Measurements from ENCODE around the gene MDM4.
A peak's percentile ranks its signal among the peaks of the same experiment; 100 is the strongest.
"Not testable (repeated sequence)": the region's sequence is repeated elsewhere in the genome, so short reads cannot be mapped to it uniquely, and the experiment has no call there.

MDM4 gene

GRCh38 chr1:204563780-204564179, 47.6 kb downstream of the MDM4 start:
- DNase-seq: no peak

- no peak for DNase-seq
Observed at GRCh38 chr1:204564835-204565234, 48.6 kb downstream of the MDM4 start.

- peak; percentile 72 for DNase-seq
Observed at GRCh38 chr1:204565617-204566582, 49.7 kb downstream of the MDM4 start.

- no peak for DNase-seq
Observed at GRCh38 chr1:204566583-204566955, 50.4 kb downstream of the MDM4 start.

- no peak for DNase-seq
Observed at GRCh38 chr1:204567071-204567470, 50.9 kb downstream of the MDM4 start.

- DNase-seq: no peak
Observed at GRCh38 chr1:204568576-204569315, 52.5 kb downstream of the MDM4 start.

- DNase-seq: no peak
Observed at GRCh38 chr1:204569478-204569877, 53.3 kb downstream of the MDM4 start.

- DNase-seq: not testable (repeated sequence)
Observed at GRCh38 chr1:204570021-204570420, 53.8 kb downstream of the MDM4 start.

- DNase-seq: no peak
Observed at GRCh38 chr1:204571128-204571527, 54.9 kb downstream of the MDM4 start.

- DNase-seq: no peak
Observed at GRCh38 chr1:204571631-204572030, 55.4 kb downstream of the MDM4 start.

GRCh38 chr1:204572923-204573922, 57.0 kb downstream of the MDM4 start:
- no peak for DNase-seq

GRCh38 chr1:204574016-204574864, 58.0 kb downstream of the MDM4 start:
- DNase-seq: no peak

GRCh38 chr1:204574865-204575163, 58.6 kb downstream of the MDM4 start:
- peak; percentile 64 for DNase-seq

- DNase-seq: no peak
Observed at GRCh38 chr1:204575221-204576190, 59.3 kb downstream of the MDM4 start.

GRCh38 chr1:204576422-204576821, 60.2 kb downstream of the MDM4 start:
- DNase-seq: no peak

GRCh38 chr1:204577794-204578478, 61.7 kb downstream of the MDM4 start:
- DNase-seq: no peak

GRCh38 chr1:204578867-204579664, 62.9 kb downstream of the MDM4 start:
- DNase-seq: no peak

- DNase-seq: no peak
Observed at GRCh38 chr1:204579681-204580080, 63.5 kb downstream of the MDM4 start.

- no peak for DNase-seq
Observed at GRCh38 chr1:204580862-204581261, 64.7 kb downstream of the MDM4 start.

All from DMS 273 treated with DMSO at 0.1 percent for 48 hours (cell line).